Suprapubic skin (tissue), 4 donors: Measurements from ENCODE around the gene TRIM9. TPM values are rescaled to one million over a fixed set of nuclear protein-coding genes. Genes with fewer than 3 reads are reported as not detected.

Experiments used
- DNase-seq, 2 donors: peaks; one replicate each; pipeline ENCODE4 v3.0.0-alpha.2; 2019; ENCODE audit warnings: low spot score in 2 of 2
- H3K27ac ChIP-seq: fragments of 200-600 bp; sonication (generic); one replicate; pipeline ENCODE4 v1.5.1; 2019
- H3K27me3 ChIP-seq: fragments of 200-600 bp; sonication (generic); one replicate; pipeline ENCODE4 v1.5.1; 2019
- H3K36me3 ChIP-seq: fragments of 200-600 bp; sonication (generic); one replicate; pipeline ENCODE4 v1.5.1; 2019
- H3K4me1 ChIP-seq: fragments of 200-600 bp; sonication (generic); one replicate; pipeline ENCODE4 v1.5.1; 2019
- H3K4me3 ChIP-seq: fragments of 200-600 bp; sonication (generic); one replicate; pipeline ENCODE4 v1.5.1; 2019; ENCODE audit warnings: mild to moderate bottlenecking
- H3K9me3 ChIP-seq: fragments of 200-600 bp; sonication (generic); one replicate; pipeline ENCODE4 v1.5.1; 2019
- CTCF ChIP-seq, 2 donors: fragments of 200-600 bp in 1 of 2; fragments of 450-650 bp in 1 of 2; sonication (generic) in 1 of 2; IDR thresholded peaks; one replicate each; pipeline ENCODE4 v1.5.1; 2016 to 2019; ENCODE audit warnings: antibody characterized with exemption in 2 of 2, mild to moderate bottlenecking in 1 of 2, moderate library complexity in 1 of 2
- EP300 ChIP-seq: sonication (generic); formaldehyde crosslinking; IDR thresholded peaks from one replicate; pipeline ENCODE4 v1.6.1; 2017; ENCODE audit warnings: antibody characterized with exemption
- POLR2A ChIP-seq, 2 donors: fragments of 450-650 bp; IDR thresholded peaks; one replicate each; pipeline ENCODE4 v1.6.1; 2017; ENCODE audit warnings: antibody characterized with exemption in 2 of 2, mild to moderate bottlenecking in 2 of 2, moderate library complexity in 2 of 2
- POLR2AphosphoS5 ChIP-seq, 3 donors: sonication (generic); formaldehyde crosslinking; IDR thresholded peaks; one replicate each; pipeline ENCODE4 v1.6.1; 2017; ENCODE audit warnings: antibody characterized with exemption in 3 of 3
- WGBS: methylation state at CpG from one replicate; pipeline ENCODE4 v1.1.5; 2018; 5-methylcytosine and 5-hydroxymethylcytosine counted together
- total RNA-seq, 4 donors: library from RNA; depleted of rRNA; stranded (reverse); fragments of >200 nt; gene quantifications; one replicate each; pipeline ENCODE4 v1.1.0, GENCODE V29; 2016

TRIM9 gene
- total RNA-seq, 4 donors from 2014 or later = 0.45 to 5.0 (median 1.8) TPM

DNA sequence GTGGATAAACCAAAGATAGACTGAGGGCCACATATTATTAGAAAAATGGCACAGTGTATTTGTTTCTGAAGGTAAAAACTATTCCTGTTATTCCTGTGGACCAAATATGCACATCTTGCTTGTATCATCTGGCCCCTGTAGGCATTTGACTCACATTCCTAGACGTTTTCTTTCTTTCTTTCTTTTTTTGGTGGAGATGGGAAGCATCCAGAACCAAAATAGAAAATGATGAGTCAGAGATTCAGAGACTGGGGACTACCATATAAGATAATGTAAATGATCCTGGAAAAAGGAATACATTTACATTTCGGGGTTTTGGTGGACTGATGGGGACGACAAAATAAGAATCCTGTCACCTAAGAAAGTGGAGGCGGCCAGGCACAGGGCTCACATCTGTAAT, 24.2 kb downstream of the TRIM9 start:
- WGBS = 70% methylated on average over 4 of the region's 4 CpGs
- no peaks in the 10 kb centered on the region for H3K36me3 ChIP-seq
- H3K27me3 ChIP-seq = no peaks in the 10 kb centered on the region
- DNase-seq = no peak
- no peak overlapping the region for H3K27ac ChIP-seq
- no peak overlapping the region for H3K4me3 ChIP-seq
- no peak for TF ChIP-seq POLR2AphosphoS5 (IDR thresholded peaks at IDR 0.05)
- TF ChIP-seq POLR2A (IDR thresholded peaks at IDR 0.05) = no peak
- TF ChIP-seq CTCF (IDR thresholded peaks at IDR 0.05) = no peak
- no peak for TF ChIP-seq EP300
- H3K9me3 ChIP-seq = no peaks in the 10 kb centered on the region
- H3K4me1 ChIP-seq = peaks cover 8% of the 10 kb centered on the region

DNA sequence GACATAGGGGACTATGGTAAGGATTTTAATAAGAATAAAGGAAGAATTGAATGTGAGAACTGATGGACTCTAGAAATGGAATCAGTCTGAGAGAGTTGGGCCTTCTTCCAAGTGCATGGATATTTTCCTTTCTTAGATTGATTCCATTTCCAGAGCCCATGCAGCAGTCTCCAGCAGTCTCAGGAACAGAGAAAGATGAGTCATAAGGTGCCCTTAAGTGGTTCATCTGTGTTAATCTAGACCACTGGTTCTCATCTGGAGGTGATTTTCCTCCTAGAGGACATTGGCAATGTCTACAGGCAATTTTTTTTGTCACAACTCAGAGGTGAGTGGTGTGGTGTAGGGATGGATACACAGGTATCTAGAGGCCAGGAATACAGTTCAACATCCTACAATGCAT, 25.9 kb downstream of the TRIM9 start:
- Histone ChIP-seq H3K4me1 (peaks cover 8% of the 10 kb centered on the region), H3K9me3 (no peaks in the 10 kb centered on the region), H3K27ac (no peak overlapping the region), H3K27me3 (no peaks in the 10 kb centered on the region), H3K36me3 (no peaks in the 10 kb centered on the region), H3K4me3 (no peak overlapping the region)
- no peak for TF ChIP-seq CTCF (IDR thresholded peaks at IDR 0.05)
- TF ChIP-seq POLR2A (IDR thresholded peaks at IDR 0.05) = no peak
- no peak for TF ChIP-seq EP300
- TF ChIP-seq POLR2AphosphoS5 (IDR thresholded peaks at IDR 0.05) = no peak
- DNase-seq = no peak

DNA sequence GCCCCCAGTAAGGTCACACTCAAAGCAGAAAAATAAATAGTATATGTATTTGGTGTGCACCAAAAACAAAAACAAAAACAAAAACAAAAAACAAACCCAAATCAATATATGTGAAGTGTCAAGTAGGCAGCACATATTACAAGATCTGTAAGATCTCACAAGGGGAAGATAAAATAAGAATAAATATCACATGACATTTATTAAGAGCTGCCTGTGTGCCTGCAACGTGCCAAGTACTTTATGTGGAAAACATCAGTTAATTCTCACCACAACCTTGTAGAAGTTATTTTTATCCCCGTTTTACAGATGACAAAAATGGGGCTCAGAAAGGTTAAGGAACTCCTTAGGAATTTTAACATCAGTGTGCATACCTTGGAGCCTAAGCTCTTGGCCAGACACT, 26.6 kb downstream of the TRIM9 start:
- Histone ChIP-seq H3K36me3 (no peaks in the 10 kb centered on the region), H3K27ac (no peak overlapping the region), H3K4me3 (no peak overlapping the region), H3K27me3 (no peaks in the 10 kb centered on the region), H3K9me3 (no peaks in the 10 kb centered on the region), H3K4me1 (peaks cover 8% of the 10 kb centered on the region)
- 81% methylated on average over 2 of the region's 2 CpGs for WGBS
- no peak for TF ChIP-seq EP300
- TF ChIP-seq CTCF (IDR thresholded peaks at IDR 0.05) = no peak
- TF ChIP-seq POLR2A (IDR thresholded peaks at IDR 0.05) = no peak
- no peak for TF ChIP-seq POLR2AphosphoS5 (IDR thresholded peaks at IDR 0.05)
- no peak for DNase-seq

DNA sequence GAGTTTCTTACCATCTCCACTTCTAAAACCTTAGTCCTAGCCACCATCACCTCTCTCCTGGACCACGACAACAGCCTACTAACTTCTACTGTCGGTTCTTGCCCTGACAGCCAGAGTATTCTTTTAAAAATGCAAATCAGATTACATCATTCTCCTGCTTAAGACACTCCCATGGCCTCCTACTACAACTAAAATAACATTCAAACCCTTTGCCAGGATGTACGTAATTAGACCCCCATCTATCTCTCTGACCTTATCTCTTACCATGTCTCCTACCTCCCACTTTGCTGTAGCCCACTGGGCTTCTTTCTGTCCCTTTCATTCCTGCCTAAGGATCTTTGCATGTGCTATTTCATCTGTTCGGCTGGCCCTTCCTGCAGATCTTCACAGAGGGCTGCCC, 27.6 kb downstream of the TRIM9 start:
- Histone ChIP-seq H3K4me3 (no peak overlapping the region), H3K9me3 (no peaks in the 10 kb centered on the region), H3K27ac (no peak overlapping the region), H3K36me3 (no peaks in the 10 kb centered on the region), H3K4me1 (peaks cover 6% of the 10 kb centered on the region), H3K27me3 (no peaks in the 10 kb centered on the region)
- WGBS = 66% methylated on average over 4 of the region's 4 CpGs
- no peak for TF ChIP-seq EP300
- no peak for TF ChIP-seq POLR2AphosphoS5 (IDR thresholded peaks at IDR 0.05)
- TF ChIP-seq CTCF (IDR thresholded peaks at IDR 0.05) = no peak
- TF ChIP-seq POLR2A (IDR thresholded peaks at IDR 0.05) = no peak
- DNase-seq = no peak

DNA sequence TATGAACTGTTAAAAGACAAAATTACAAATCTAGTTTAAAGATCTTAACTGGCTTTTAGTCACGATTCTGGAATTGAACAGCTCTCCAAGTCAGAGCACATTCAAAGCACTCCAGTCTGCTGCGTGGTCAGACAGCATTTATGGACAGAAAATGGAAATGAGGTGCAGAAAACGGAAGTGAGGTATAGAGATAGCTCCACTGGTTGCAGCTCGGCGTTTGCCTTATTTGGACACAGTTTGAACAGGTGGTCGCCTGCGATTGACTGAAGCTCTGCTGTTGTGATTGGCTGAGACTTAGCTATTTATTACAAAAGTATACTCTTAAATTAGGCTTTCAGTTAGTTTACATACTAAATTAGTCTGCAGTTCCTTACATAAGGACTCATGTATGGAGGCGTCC, 28.3 kb downstream of the TRIM9 start:
- WGBS = 86% methylated on average over 8 of the region's 8 CpGs
- H3K27ac ChIP-seq = no peak overlapping the region
- DNase-seq = no peak
- H3K9me3 ChIP-seq = no peaks in the 10 kb centered on the region
- H3K4me3 ChIP-seq = no peak overlapping the region
- no peaks in the 10 kb centered on the region for H3K36me3 ChIP-seq
- TF ChIP-seq CTCF (IDR thresholded peaks at IDR 0.05) = no peak
- no peak for TF ChIP-seq POLR2AphosphoS5 (IDR thresholded peaks at IDR 0.05)
- TF ChIP-seq EP300 = no peak
- no peak for TF ChIP-seq POLR2A (IDR thresholded peaks at IDR 0.05)
- no peaks in the 10 kb centered on the region for H3K27me3 ChIP-seq
- H3K4me1 ChIP-seq = no peaks in the 10 kb centered on the region
